Muscle layer of duodenum (tissue), 2 donors: ENCODE data around the gene OR2H2.

ENCODE experiments used
- H3K27ac ChIP-seq: one replicate; pipeline ENCODE4 v1.7.0; 2013; ENCODE audit warnings: mild to moderate bottlenecking, low read length
- H3K27me3 ChIP-seq: one replicate; pipeline ENCODE4 v1.7.0; 2013; ENCODE audit warnings: low read depth, mild to moderate bottlenecking, control low read depth, low read length
- H3K36me3 ChIP-seq, 2 donors: one replicate each; pipeline ENCODE4 v1.7.0; 2013; ENCODE audit warnings: low read length in 2 of 2, control low read depth in 1 of 2, mild to moderate bottlenecking in 1 of 2; ENCODE audit not compliant: insufficient read depth in 2 of 2, control insufficient read depth in 1 of 2
- H3K4me1 ChIP-seq, 2 donors: one replicate each; pipeline ENCODE4 v1.7.0; 2013; ENCODE audit warnings: low read length in 2 of 2, mild to moderate bottlenecking in 2 of 2, control low read depth in 1 of 2, moderate library complexity in 1 of 2; ENCODE audit not compliant: insufficient read depth in 2 of 2, control insufficient read depth in 1 of 2
- H3K4me3 ChIP-seq, 2 donors: one replicate each; pipeline ENCODE4 v1.7.0; 2013; ENCODE audit warnings: low read length in 2 of 2, low read depth in 1 of 2, mild to moderate bottlenecking in 1 of 2
- H3K9me3 ChIP-seq, 2 donors: one replicate each; pipeline ENCODE4 v1.7.0; 2013; ENCODE audit warnings: low read length in 2 of 2, control low read depth in 1 of 2, mild to moderate bottlenecking in 1 of 2; ENCODE audit not compliant: control insufficient read depth in 1 of 2
- donor health status: healthy.

OR2H2 gene

GRCh38 chr6:29619578-29620160 is 34.7 kb downstream of the OR2H2 start:
- Histone ChIP-seq H3K36me3 (peaks cover 9 to 66% of the 10 kb centered on the region in 2 donors), H3K27ac (no peak overlapping the region), H3K27me3 (no peaks in the 10 kb centered on the region), H3K4me1 (no peaks in the 10 kb centered on the region), H3K9me3 (no peaks in the 10 kb centered on the region), H3K4me3 (no peak overlapping the region)

GRCh38 chr6:29620630-29621029 is 35.7 kb downstream of the OR2H2 start:
- Histone ChIP-seq H3K27me3 (no peaks in the 10 kb centered on the region), H3K27ac (no peak overlapping the region), H3K36me3 (peaks cover 8 to 62% of the 10 kb centered on the region in 2 donors), H3K4me1 (no peaks in the 10 kb centered on the region), H3K4me3 (no peak overlapping the region), H3K9me3 (no peaks in the 10 kb centered on the region)

GRCh38 chr6:29624520-29624961 is 39.6 kb downstream of the OR2H2 start:
- Histone ChIP-seq H3K4me1 (peaks cover 0 to 10% of the 10 kb centered on the region in 2 donors), H3K9me3 (no peaks in the 10 kb centered on the region), H3K4me3 (no peak overlapping the region), H3K27ac (no peak overlapping the region), H3K27me3 (no peaks in the 10 kb centered on the region), H3K36me3 (peaks cover 5 to 48% of the 10 kb centered on the region in 2 donors)

- H3K27ac ChIP-seq, result no peak overlapping the region
- peaks cover 5 to 39% of the 10 kb centered on the region in 2 donors for H3K36me3 ChIP-seq
- no peaks in the 10 kb centered on the region for H3K9me3 ChIP-seq
- no peaks in the 10 kb centered on the region for H3K27me3 ChIP-seq
- peaks cover 0 to 12% of the 10 kb centered on the region in 2 donors for H3K4me1 ChIP-seq
- no peak overlapping the region for H3K4me3 ChIP-seq
These were observed 40.5 kb downstream of the OR2H2 start for GRCh38 chr6:29625337-29625930.

GRCh38 chr6:29626948-29627754 is 42.2 kb downstream of the OR2H2 start:
- Histone ChIP-seq H3K27me3 (no peaks in the 10 kb centered on the region), H3K36me3 (peaks cover 0 to 22% of the 10 kb centered on the region in 2 donors), H3K9me3 (no peaks in the 10 kb centered on the region), H3K27ac (no peak overlapping the region), H3K4me3 (peak overlapping the region in 1 of 2 donors; percentile 76), H3K4me1 (peaks cover 5 to 29% of the 10 kb centered on the region in 2 donors)

- H3K27me3 ChIP-seq, result no peaks in the 10 kb centered on the region
- H3K27ac ChIP-seq, result peak overlapping the region; percentile 37
- H3K4me1 ChIP-seq, result peaks cover 5 to 31% of the 10 kb centered on the region in 2 donors
- peaks cover 0 to 16% of the 10 kb centered on the region in 2 donors for H3K36me3 ChIP-seq
- H3K4me3 ChIP-seq, result peak overlapping the region; percentile 63 to 76
- no peaks in the 10 kb centered on the region for H3K9me3 ChIP-seq
These were observed 43.0 kb downstream of the OR2H2 start for GRCh38 chr6:29627755-29628418.

- Histone ChIP-seq H3K27me3 (no peaks in the 10 kb centered on the region), H3K27ac (peak overlapping the region; percentile 37), H3K4me1 (peaks cover 5 to 31% of the 10 kb centered on the region in 2 donors), H3K36me3 (peaks cover 0 to 9% of the 10 kb centered on the region in 2 donors), H3K4me3 (peak overlapping the region; percentile 63 to 76), H3K9me3 (no peaks in the 10 kb centered on the region)
These were observed 43.7 kb downstream of the OR2H2 start for GRCh38 chr6:29628419-29629281.

GRCh38 chr6:29629571-29629970 is 44.6 kb downstream of the OR2H2 start:
- H3K27me3 ChIP-seq, result no peaks in the 10 kb centered on the region
- H3K4me3 ChIP-seq, result no peak overlapping the region
- no peaks in the 10 kb centered on the region for H3K9me3 ChIP-seq
- H3K4me1 ChIP-seq, result peaks cover 5 to 31% of the 10 kb centered on the region in 2 donors
- H3K36me3 ChIP-seq, result no peaks in the 10 kb centered on the region
- H3K27ac ChIP-seq, result no peak overlapping the region

- Histone ChIP-seq H3K4me3 (no peak overlapping the region), H3K27me3 (no peaks in the 10 kb centered on the region), H3K9me3 (no peaks in the 10 kb centered on the region), H3K36me3 (no peaks in the 10 kb centered on the region), H3K4me1 (peaks cover 5 to 31% of the 10 kb centered on the region in 2 donors), H3K27ac (no peak overlapping the region)
These were observed 45.4 kb downstream of the OR2H2 start for GRCh38 chr6:29630315-29630714.

- Histone ChIP-seq H3K36me3 (no peaks in the 10 kb centered on the region), H3K9me3 (no peaks in the 10 kb centered on the region), H3K27me3 (no peaks in the 10 kb centered on the region), H3K4me3 (peak overlapping the region in 1 of 2 donors; percentile 53), H3K4me1 (peaks cover 5 to 31% of the 10 kb centered on the region in 2 donors), H3K27ac (no peak overlapping the region)
These were observed 46.4 kb downstream of the OR2H2 start for GRCh38 chr6:29631209-29631810.
